ENCODE data around the gene LRP5.

GRCh38 chr11:68287419-68287818, 25.0 kb upstream of the LRP5 start:
- TF ChIP-seq CTCF (IDR thresholded peaks at IDR 0.05) (no peak), POLR2A (IDR thresholded peaks at IDR 0.05) (no peak), EP300 (IDR thresholded peaks at IDR 0.05) (no peak), POLR2AphosphoS5 (IDR thresholded peaks at IDR 0.05) (no peak)
